IPS-20b (cell line): Measurements from ENCODE around the gene CSMD2.

Source experiments
- H3K27ac ChIP-seq: one replicate; pipeline ENCODE4 v1.5.1; 2013; ENCODE audit warnings: low read length
- H3K27me3 ChIP-seq: 2 replicates; pipeline ENCODE4 v1.6.1; 2013; ENCODE audit warnings: mild to moderate bottlenecking, low read length, inconsistent platforms; ENCODE audit not compliant: insufficient read depth
- H3K36me3 ChIP-seq: 2 replicates; pipeline ENCODE4 v1.6.1; 2013; ENCODE audit warnings: low read depth, mild to moderate bottlenecking, inconsistent platforms, low read length, moderate library complexity; ENCODE audit not compliant: insufficient read depth
- H3K4me1 ChIP-seq: 2 replicates; pipeline ENCODE4 v1.6.1; 2013; ENCODE audit warnings: mild to moderate bottlenecking, control low read depth, inconsistent platforms, low read length, moderate library complexity; ENCODE audit not compliant: insufficient read depth
- H3K4me3 ChIP-seq: 2 replicates; pipeline ENCODE4 v1.5.1; 2013; ENCODE audit warnings: mild to moderate bottlenecking, low read length, inconsistent platforms
- H3K9ac ChIP-seq: 2 replicates; pipeline ENCODE4 v1.6.1; 2013; ENCODE audit warnings: low read depth, mild to moderate bottlenecking, inconsistent platforms, low read length, moderate library complexity
- H3K9me3 ChIP-seq: 2 replicates; pipeline ENCODE4 v1.6.1; 2013; ENCODE audit warnings: mild to moderate bottlenecking, low read depth, low read length, inconsistent platforms; ENCODE audit not compliant: insufficient read depth

CSMD2 gene

DNA sequence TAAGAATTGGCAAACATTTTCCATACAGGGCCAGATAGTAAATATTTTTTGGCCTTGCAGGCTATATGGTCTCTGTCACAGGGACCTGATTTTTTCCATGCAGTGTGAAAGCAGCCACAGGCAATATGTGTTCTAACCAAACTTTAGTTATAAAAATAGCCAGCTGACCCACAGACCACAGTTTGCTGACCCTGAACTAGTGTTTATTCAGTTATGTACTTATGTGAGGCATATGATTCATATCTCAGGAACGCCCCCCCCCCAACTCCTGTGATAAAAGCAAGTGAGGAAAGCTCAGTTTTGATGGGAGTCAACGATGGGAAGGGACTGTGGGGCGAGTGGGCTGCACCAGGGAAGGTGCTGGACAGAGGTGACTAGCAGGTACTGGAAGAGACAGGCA lies 221.1 kb downstream of the CSMD2 start:
- H3K4me1 ChIP-seq: no peaks in the 10 kb centered on the region
- H3K4me3 ChIP-seq: no peak overlapping the region
- no peak overlapping the region for H3K9ac ChIP-seq
- no peaks in the 10 kb centered on the region for H3K27me3 ChIP-seq
- no peaks in the 10 kb centered on the region for H3K36me3 ChIP-seq
- H3K9me3 ChIP-seq: no peaks in the 10 kb centered on the region
- no peak overlapping the region for H3K27ac ChIP-seq

DNA sequence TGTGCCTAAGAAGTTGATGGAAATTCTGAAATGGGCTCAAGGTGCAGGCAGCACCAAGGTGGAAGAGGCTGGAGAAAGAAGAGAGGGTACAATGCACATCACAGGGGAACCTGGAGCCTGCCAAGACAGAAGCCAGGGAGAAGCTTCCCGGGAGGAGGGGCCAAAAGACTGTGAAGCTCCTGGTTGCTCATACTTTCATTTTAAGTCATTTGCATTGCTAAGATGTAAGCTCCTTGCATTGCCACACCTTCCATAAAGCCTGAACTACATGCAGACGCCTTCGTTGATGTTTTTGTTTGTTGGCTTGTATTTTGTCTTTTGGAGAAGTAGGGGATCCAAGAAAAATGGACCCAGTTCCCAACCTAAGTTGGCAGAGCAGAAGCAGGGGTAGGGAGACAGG lies 232.2 kb downstream of the CSMD2 start:
- Histone ChIP-seq H3K36me3 (peaks cover 13% of the 10 kb centered on the region; the same call in 1 of the 2 replicates), H3K9me3 (no peaks in the 10 kb centered on the region), H3K9ac (no peak overlapping the region), H3K4me3 (no peak overlapping the region), H3K27me3 (no peaks in the 10 kb centered on the region), H3K27ac (no peak overlapping the region), H3K4me1 (no peaks in the 10 kb centered on the region)

DNA sequence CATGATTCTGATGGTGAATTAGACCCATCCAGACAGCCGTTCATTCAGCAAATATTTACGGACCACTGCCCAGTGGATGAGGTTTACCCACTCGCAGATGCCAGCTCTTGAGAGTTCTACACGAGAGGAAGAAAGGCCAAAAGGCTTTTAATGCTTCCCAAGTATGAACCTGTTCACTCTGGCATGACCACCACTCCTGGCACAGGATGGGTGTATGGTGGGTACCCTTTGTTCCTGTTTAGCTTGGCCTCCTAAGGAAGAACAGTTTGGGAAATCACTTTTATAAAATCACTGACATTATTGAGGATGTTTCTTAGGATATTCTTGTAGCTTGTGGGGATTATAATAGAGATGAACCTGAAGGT lies 233.9 kb downstream of the CSMD2 start:
- Histone ChIP-seq H3K9me3 (no peaks in the 10 kb centered on the region), H3K27ac (no peak overlapping the region), H3K36me3 (peaks cover 14% of the 10 kb centered on the region; the same call in 1 of the 2 replicates), H3K27me3 (no peaks in the 10 kb centered on the region), H3K4me3 (no peak overlapping the region), H3K4me1 (no peaks in the 10 kb centered on the region), H3K9ac (no peak overlapping the region)

DNA sequence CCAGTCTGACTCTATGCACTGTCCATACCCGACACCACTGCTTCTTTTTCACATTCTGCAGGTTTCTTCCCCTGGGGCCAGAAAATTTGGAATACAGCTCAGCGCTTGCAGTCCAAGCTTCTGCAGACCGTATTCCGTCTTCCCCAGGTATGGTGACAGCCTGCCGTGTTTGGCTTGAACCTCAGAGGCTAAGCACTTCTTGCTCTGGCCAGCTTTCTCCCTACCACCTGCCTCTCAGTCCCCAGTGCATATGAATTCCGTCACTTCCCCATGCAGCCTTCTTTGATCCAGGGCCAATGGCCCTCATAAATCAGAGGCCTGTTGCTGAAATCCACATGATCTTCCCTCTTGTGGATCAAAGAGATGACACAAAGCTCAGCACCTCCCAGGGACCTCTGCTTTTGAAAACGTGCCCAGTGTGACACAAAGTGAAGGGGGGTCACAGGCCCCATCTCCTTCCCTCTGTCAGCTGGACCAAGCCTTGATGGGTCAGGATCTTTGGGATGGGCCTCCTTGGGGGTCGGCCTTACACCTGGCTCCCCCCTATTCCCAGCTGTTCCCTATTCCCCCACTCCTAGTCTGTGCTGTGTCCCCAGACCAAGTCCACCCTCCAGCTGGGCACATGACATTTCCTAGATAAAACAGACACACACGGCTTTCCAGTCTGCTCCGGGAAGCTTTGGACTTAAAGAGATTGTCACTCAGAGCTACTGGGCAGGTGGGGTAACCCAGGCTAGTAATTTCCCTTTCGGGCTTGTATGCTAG lies 234.5 kb downstream of the CSMD2 start:
- Histone ChIP-seq H3K4me1 (no peaks in the 10 kb centered on the region), H3K27me3 (no peaks in the 10 kb centered on the region), H3K27ac (no peak overlapping the region), H3K4me3 (no peak overlapping the region), H3K9me3 (no peaks in the 10 kb centered on the region), H3K36me3 (peaks cover 19% of the 10 kb centered on the region; the same call in 1 of the 2 replicates), H3K9ac (no peak overlapping the region)

DNA sequence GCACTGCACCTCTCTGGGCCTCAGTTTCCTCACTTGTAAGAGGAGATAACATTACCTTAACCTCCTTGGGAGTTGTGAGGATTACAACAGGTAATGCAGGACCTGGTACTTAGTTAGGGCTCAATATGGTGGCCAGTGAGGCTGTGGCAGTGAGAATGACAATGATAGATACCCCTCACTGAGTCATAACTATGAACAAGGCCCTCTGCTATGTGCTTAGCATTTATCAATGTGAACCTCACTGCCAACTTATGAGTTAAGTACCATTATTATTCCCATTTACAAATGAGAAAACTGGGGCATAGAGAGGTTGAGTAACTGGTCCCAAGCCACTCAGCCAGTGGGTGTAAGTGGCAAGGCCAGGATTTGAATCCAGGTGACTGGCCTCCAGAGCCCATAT lies 236.8 kb downstream of the CSMD2 start:
- H3K9me3 ChIP-seq: no peaks in the 10 kb centered on the region

DNA sequence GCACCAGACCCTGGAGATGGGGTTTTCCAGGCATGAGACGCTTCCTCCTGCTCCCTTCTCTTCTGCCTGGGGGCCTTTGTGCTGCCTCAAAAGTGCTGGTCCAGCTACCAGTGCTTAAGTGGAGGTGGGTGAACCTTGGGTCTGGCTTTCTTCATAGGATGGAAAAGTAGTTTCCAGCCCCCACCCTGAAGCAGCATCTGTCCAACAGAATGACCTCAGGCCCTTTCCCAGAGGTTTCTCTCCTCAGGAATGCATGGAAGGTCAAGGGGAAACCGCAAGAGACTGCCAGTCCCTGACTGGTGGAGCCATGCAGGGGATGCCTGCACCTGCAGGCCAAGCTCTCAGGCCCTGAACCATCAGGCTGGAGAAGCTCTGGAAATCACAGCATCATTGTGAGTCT lies 237.3 kb downstream of the CSMD2 start:
- H3K27me3 ChIP-seq: no peaks in the 10 kb centered on the region
- no peak overlapping the region for H3K27ac ChIP-seq
- no peak overlapping the region for H3K9ac ChIP-seq
- no peaks in the 10 kb centered on the region for H3K4me1 ChIP-seq
- no peaks in the 10 kb centered on the region for H3K9me3 ChIP-seq
- H3K4me3 ChIP-seq: no peak overlapping the region
- H3K36me3 ChIP-seq: peaks cover 9% of the 10 kb centered on the region; the same call in 1 of the 2 replicates

More for the DNA sequence above, 236.8 kb downstream of the CSMD2 start:
- H3K9ac ChIP-seq: no peak overlapping the region
- H3K4me1 ChIP-seq: no peaks in the 10 kb centered on the region
- H3K4me3 ChIP-seq: no peak overlapping the region
- no peak overlapping the region for H3K27ac ChIP-seq
- H3K27me3 ChIP-seq: no peaks in the 10 kb centered on the region
- H3K36me3 ChIP-seq: peaks cover 15% of the 10 kb centered on the region; the same call in 1 of the 2 replicates

DNA sequence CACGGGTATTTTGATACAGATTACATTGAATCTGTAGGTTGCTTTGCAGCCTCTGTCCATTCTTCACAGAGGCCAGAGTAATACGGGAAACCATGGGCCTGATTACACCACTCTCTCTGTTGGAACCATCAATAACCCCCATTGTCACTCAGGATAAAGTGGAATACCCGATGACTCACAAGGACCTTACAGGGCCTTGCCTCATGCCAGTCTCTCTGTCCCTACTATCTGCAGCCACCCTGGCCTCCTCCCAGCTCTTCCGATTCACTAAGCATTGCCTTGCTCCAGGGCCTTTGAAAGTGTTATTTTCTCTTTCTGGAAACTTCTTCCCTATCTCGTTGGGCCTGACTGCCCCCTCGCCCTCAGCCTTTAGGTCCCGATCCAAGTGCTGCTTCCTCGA lies 239.4 kb downstream of the CSMD2 start:
- H3K9ac ChIP-seq: no peak overlapping the region
- H3K27me3 ChIP-seq: no peaks in the 10 kb centered on the region
- H3K4me1 ChIP-seq: no peaks in the 10 kb centered on the region
- H3K9me3 ChIP-seq: no peaks in the 10 kb centered on the region
- 0 out of 2 replicates have a peak, but pooled peaks cover 6% of the 10 kb centered on the region for H3K36me3 ChIP-seq
- H3K27ac ChIP-seq: no peak overlapping the region
- no peak overlapping the region for H3K4me3 ChIP-seq

DNA sequence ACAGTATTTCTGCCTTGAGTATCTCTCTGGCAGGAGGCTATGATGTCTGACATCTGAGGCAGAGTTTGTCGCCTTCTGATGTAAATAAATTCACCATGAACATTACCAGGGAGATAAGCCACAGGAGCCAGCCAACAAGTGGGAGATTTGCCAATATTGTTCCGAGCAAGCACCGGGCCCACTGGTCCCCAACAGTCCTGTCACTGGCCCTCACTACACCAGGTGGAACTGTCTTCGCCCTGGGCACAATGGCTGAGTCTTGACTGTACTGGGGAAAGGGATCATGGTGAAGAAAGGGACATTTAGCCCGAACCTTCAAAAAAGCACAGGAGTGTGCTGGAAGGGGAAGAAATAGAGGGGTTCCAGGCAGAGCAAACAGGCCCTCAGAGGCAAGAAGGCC lies 243.7 kb downstream of the CSMD2 start:
- Histone ChIP-seq H3K4me3 (no peak overlapping the region), H3K27ac (no peak overlapping the region), H3K4me1 (no peaks in the 10 kb centered on the region), H3K9ac (no peak overlapping the region), H3K27me3 (no peaks in the 10 kb centered on the region), H3K36me3 (peaks cover 12% of the 10 kb centered on the region), H3K9me3 (no peaks in the 10 kb centered on the region)

DNA sequence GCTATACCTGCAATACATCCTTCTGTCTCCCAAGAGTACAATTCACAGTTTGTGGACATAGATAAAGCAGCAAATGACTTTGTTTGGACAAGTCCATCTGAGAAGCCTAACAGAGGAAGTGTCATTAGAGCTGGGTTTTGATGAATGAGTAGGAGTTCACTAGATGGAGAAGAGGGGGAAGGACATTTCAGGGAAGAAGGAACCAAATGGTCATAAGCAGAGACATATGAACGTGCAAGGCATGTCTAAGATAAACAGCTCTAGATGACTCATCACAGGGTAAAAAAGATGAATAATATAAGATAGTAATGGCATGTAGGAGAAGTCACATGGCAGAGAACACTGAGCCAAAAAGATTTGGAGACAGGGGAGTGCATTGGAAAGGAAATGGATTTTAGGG lies 246.7 kb downstream of the CSMD2 start:
- peaks cover 7% of the 10 kb centered on the region for H3K36me3 ChIP-seq
- H3K9me3 ChIP-seq: no peaks in the 10 kb centered on the region
- no peak overlapping the region for H3K9ac ChIP-seq
- no peak overlapping the region for H3K4me3 ChIP-seq
- no peaks in the 10 kb centered on the region for H3K27me3 ChIP-seq
- H3K4me1 ChIP-seq: no peaks in the 10 kb centered on the region
- H3K27ac ChIP-seq: no peak overlapping the region

DNA sequence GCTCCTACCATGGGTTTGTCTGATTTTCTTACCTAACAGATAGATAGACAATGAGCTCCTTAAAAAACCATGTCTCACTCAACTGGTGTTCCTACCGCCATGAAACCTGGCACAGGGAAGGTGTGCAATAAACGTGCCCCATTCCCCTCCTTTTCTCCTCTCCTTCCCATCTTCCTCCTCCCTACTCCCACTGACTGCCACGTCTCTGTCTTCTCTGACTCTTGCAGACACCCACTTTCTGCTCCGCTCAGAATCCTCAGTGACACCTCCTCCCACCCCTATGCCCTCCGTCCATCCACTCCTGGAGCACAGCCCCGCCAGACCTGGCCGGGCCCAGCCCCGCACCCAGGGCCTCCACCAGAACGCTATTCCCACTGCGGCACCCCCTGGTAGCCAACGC lies 248.2 kb downstream of the CSMD2 start:
- Histone ChIP-seq H3K9ac (no peak overlapping the region), H3K27me3 (no peaks in the 10 kb centered on the region), H3K4me3 (no peak overlapping the region), H3K9me3 (no peaks in the 10 kb centered on the region), H3K27ac (no peak overlapping the region), H3K4me1 (no peaks in the 10 kb centered on the region), H3K36me3 (peaks cover 7% of the 10 kb centered on the region)

DNA sequence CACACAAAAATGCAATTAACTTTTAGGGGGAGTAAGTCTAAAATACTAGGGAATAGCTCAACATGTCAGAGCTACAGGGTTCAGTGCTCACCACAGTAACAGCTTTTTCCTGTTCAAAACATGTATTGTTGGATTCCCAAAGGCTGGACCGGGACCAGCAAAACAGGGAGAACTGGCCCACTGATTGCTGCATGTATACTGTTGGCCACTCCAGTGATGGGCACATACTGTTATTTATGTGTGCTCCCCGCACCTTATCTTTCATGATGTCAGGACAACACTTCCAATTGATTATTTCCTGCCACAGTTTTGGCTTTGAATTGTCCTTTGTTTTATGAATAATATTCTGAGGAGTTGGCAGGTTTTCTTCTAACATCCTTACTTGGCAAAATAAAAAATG lies 250.5 kb downstream of the CSMD2 start:
- Histone ChIP-seq H3K4me1 (no peaks in the 10 kb centered on the region), H3K4me3 (no peak overlapping the region), H3K9ac (no peak overlapping the region), H3K36me3 (peaks cover 7% of the 10 kb centered on the region), H3K9me3 (no peaks in the 10 kb centered on the region), H3K27me3 (no peaks in the 10 kb centered on the region), H3K27ac (no peak overlapping the region)

DNA sequence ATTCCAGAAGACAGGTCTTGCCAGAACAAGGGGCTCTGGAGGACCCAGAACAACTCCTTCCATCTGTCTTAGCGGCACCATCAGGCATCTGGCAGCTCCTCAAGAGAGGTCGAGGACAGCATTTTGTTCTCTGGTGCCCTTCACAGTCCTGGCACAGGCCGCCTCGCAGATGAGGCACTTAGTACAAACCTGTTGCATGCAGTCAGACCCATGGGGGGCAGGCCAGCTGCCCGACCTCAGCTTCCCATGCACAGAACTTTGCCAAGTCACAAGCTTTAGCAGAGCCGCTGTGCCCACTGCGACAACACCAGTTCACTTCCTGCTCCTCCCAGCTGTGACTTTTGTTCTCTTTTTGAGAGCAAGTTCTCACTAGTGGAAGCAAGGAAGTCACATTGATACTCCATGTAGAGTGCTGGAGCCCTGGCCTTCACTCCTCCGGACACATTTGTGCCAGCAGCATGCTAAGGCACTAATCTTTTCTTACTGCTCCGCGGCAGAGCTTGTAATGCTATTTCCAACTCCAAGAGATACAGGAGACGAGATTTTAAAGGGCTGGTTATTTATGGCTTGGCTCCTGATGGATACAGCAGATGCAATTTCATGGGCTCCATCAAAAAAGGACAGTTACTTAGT lies 256.6 kb downstream of the CSMD2 start:
- Histone ChIP-seq H3K9me3 (no peaks in the 10 kb centered on the region), H3K36me3 (no peaks in the 10 kb centered on the region), H3K9ac (no peak overlapping the region), H3K27ac (no peak overlapping the region), H3K27me3 (no peaks in the 10 kb centered on the region), H3K4me1 (no peaks in the 10 kb centered on the region), H3K4me3 (no peak overlapping the region)
